ENCODE data around the gene RBFOX2.

Gene RBFOX2

DNA sequence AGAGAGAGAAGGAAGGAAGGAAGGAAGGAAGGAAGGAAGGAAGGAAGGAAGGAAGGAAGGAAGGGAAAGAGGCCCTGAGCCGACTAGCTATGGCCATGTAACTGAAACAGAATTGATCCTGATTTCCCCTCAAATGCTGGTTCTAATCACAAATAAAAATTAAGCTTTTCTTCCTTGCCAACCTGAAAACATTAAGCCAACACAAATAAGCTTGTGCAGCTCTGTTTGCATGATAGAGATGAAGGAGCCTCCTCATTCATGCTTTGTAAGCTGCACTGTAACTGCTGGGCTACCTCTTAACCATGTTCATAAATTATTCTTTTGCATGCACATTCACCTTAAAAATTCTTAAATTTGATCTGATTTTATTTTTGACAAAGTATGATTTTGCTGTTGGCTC is 338.6 kb downstream of the RBFOX2 start:
- DNase-seq (ENCODE audit: low read depth), result no peak

DNA sequence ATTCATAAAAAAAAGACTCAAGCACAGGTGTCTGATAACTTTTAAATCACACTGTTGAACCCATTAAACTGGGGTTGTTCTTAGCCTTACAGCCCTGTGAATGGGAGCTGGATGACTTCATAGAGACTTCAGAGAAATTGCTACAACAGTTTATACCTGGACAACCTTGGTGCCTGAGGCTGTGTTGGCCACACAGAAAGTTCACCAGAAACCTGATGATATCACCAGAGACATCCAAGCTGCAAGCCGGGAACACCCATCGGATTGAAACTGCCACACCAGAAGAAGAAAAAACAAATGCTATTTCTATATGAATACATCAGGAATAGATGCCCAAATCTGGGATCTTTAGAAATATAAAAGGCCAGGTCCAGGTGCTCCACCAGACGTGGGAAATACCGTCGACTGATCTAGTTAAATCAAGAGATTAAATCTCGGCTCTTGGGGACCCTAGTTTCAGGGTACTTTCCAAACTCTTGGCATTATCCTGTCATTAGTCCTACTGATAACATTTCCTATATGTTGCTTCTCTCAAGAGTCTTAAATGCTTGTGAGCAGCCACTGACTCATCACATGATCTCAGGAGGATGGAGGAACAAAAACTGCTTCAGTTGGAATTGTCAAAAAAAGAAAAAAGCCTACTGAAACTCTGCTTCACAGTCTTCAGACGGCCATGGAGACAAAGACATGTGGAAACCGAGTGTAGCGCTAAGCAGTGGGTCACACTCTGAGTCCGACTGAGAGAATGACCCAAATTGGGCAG is 339.5 kb downstream of the RBFOX2 start:
- DNase-seq (ENCODE audit: low read depth), result no peak

Data from fibroblast of the conjunctiva (primary cell).